ENCODE results near the gene C2orf78.
A peak's percentile ranks its signal among the peaks of the same experiment; 100 is the strongest.
"Not testable (repeated sequence)": the region's sequence is repeated elsewhere in the genome, so short reads cannot be mapped to it uniquely, and the experiment has no call there.

C2orf78 gene

DNA sequence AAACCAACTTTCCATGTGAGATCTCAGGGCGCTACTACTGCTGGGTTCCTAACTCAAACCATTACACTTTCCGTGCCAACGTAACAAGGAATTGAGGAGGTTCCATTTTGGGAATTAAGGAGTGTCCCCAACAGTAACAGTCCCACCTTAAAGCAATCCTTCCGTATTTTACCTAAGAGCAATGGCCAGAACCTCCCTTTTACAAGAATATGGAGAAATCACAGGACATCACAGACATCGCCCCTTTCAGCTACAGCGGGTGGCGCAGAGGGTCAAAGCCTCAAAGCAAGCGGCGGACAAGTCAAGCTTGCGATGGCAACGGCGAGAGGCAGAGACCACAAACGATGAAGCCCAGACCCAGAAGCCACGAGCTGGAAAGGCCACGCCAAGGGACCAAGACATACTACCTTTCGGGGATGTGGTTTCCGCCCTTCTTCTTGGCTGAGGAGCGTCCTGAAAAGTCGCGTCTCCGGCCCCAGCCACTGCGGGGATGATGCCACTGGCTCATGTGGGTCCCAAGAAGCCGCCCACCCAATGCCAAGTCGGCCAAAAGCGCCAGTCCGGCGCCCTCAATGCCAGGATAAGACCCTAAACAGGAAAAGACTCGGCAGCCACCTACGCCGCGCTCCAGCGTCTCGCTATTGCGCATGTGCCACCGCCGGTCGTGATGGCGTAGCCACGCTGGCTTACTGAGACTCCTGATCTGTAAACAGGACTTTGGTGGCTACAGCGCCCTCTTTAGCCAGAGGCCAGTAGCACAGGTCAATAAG, 4.3 kb upstream of the C2orf78 start, which contains the start of gene DUSP11:
Gene DUSP11 (minus strand): TSS at position 637 of the 770 bp plus-strand sequence. CDS start 129 bp downstream, at position 508.
- peak; percentile 89 to 96 (median 93) for DNase-seq

DNA sequence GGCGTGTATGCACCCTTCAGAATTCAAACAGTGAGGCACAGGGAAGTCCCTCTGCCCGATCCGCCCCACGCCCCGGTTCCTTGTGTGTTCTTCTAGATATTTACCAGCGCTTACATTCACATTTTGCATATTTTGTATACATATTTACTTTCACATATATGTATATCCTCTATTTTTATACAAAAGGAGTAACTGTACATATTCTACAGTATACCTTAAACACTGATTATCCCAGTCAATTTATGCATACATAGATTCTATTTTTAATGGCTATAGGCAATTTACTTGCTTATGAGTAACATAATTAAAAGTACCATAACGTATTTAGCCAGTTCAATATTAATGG, 3.8 kb upstream of the C2orf78 start:
- no peak for DNase-seq

DNA sequence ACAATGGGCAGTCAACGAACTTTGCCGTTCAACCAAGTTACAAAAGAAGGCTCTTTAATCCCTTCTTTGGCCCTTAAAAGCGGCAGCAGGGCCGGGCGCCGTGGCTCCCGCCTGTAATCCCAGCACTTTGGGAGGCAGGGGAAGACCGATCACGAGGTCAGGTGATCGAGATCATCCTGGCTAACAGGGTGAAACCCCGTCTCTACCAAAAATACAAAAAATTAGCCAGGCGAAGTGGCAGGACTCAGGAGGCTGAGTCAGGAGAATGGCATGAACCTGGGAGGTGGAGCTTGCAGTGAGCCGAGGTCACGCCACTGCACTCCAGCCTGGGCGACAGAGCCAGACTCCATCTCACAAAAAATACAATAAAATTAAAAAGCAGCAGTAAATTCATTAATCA, 581 bp upstream of the C2orf78 start:
- DNase-seq, result not testable (repeated sequence)

DNA sequence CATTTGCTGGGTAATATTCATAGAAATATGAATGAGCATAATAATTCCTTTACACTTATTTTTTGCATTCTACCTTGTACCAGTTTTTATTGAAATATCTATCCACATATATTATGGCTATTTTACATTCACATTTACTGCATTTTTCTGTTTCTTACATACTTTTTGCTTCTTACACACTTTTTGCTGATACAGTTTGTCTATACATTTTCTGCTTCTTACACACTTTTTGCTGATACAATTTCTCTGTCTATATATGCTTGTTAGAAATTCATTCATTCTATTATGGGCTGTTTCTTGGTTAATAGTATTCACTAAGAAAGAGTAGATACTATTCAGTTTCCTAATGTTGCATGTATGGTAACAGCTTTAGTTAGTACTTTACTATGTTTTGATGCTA, 27.9 kb downstream of the C2orf78 start:
- no peak for DNase-seq

DNA sequence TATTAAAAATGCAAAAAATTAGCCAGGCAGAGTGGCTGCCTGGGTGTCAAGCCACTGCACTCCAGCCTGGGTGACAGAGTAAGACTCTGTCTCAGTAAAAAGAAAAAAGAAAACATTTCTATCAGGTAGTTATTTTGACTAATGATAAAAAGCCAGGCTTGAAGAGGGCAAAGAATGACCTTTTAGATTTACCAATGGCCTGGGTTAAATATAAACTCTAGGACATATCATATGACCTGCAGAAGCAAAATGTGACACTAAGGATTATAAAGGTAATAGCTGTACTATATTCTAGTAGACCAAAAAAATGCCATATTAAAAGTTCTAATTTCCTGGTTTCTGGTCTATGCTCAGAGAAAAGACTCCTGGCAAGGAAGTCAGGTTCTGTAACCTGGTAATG, 28.7 kb downstream of the C2orf78 start:
- no peak for DNase-seq

DNA sequence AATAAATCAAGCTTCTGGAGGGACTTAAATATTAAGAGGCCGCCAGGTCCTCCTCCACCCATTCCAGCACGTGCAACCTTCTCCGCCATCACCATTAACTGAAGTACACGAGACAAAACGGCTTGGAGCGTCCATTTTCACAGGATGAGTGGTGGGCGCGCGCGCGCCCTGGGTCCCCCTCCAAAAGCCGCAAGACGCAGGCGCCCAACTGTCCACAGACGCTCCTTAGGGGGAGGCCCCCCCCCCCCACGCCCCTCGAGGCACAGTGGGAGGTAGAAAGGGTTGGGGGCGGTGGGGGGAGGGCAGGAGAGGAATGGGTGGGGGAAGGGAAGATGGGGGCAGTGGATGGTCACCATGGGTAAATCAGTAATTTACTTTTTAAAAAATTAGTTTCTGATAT, 34.3 kb downstream of the C2orf78 start:
- no peak for DNase-seq

DNA sequence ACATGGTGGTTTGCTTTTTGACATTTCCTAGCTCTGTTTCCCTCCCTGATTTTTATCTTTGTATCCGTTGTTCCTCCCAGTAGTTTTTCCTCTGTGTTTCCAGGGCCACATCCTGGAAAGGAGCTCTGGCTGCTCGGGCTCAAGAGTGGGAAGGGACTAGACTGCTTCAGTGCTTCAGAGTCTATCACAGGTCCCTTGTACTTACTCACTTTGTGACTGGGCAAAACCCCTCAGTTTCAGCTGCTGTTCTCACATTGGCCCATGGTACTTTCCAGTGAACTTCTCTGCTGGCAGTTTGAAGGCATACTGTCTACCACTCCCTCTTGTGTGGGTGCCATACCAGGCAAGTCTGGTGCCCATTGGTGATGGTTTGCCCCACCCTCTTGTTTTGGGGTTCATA, 37.2 kb downstream of the C2orf78 start:
- DNase-seq, result peak in 1 of 5 donors; percentile 53

DNA sequence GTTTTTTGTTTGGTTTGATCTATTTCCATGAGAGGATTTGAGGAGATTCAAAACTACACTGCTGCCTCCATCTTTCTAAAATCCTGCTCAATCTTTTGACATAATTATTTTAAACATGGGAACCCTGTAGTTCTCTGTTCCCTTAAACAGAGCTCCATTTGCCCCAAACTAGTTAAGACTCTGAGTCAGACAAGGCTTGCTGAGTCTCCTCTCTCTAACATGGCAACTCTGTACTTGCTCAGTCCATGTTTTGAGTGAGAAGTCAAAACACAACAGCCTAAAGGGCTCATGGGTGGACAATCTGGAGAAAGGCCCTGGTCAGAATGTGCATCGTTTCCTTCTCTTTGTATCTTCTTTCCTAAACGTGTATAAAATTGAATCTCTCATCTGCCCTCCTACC, 37.7 kb downstream of the C2orf78 start:
- no peak for DNase-seq

DNA sequence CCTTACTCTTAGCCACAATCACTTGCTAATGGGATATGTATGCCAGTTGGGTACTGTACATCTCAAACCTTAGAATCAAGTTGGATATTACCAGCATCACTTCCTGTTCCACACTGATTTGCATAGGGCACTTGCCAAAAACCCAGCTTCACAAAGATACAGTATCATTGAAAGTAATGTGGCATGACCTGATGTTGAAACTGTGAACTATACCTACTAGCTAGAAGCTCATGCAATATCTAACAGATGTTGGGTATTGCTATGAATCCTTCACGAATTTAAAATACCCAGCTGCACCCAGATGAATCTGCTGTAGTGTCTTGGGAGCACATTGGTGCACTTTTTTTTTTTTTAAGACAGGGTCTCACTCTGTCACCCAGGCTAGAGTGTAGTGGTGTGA, 38.3 kb downstream of the C2orf78 start:
- DNase-seq, result peak in 1 of 5 donors; percentile 39

DNA sequence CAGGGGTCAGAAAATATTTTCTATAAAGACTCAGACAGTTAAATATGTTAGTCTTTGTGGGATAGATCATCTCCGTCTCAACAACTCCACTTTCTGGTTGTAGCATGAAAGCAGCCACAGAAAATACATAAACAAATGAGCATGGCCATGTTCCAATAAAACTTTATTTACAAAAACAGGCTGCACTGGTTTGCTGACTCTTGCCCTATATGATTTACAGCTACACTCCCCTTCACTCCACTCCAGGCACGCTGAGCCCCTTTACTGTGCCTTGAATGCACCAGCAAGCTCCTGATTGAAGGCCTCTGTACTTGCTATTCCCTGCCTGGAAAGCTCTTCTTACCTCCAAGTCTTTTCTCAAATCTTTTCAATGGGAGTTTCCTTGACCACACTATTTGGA, 39.0 kb downstream of the C2orf78 start:
- DNase-seq, result no peak

DNA sequence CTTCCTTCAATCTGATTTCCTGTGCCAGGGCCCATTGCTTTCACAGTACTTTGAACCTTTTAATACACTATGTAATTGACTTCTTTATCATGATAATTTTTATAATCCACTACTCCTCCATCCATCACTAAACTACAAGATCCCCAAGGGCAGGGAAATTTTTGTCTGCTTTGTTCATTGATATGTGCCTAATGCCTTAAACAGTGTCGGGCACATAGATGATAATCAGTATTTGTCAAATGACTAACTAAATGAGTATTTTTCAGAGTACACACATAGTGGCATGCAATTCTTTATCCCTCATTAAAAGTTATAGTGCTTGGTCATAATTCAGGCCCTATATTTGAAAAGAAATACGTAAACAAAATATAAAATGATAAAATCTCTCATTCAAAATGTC, 39.4 kb downstream of the C2orf78 start:
- no peak for DNase-seq

DNA sequence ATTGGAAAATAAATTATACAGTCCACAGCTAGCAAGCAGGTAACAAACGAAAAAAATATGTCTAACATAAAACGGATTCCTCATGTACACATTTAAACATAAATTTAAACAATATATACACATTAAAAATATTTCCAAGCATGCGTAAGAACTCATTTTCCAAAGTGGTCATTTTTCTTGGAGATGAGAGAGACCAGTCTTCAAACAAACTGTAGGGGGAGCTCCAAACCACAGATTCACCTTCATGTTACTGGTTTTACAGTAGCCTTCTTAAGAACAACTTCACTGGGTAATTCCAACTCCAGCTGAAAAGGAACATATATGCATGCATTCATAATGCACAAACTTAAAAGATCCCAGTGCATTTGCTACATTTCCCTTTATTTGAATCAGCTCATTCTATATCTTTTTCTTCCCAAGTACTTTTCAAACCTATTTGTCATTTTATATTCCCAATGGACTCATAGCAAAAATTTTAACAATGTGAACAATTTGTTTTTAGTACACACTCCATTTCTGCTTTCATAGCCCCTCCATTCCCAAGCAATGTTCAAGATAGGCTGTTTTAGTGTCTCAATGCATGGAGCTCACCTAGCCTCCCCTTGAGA, 40.0 kb downstream of the C2orf78 start:
- peak in 3 of 5 donors; percentile 21 to 72 (median 41) for DNase-seq

DNA sequence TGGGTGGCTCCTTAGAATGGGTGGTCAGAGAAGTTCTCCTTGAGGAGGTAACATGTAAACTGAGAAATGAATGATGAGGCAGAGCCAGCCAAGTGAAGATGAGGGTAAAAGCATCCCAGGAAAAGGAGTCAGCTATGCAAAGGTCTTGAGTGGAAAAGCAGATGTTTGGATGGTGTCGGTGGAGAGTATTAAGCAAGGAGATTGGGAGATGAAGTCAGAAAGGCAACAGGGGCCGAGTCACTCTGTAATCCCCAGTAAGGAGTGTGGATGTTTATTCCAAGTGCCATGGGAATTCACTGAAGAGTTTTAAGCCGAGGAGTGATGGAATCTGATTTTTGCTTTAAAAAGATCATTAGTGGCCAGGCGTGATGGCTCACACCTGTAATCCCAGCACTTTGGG, 41.4 kb downstream of the C2orf78 start:
- no peak for DNase-seq

DNA sequence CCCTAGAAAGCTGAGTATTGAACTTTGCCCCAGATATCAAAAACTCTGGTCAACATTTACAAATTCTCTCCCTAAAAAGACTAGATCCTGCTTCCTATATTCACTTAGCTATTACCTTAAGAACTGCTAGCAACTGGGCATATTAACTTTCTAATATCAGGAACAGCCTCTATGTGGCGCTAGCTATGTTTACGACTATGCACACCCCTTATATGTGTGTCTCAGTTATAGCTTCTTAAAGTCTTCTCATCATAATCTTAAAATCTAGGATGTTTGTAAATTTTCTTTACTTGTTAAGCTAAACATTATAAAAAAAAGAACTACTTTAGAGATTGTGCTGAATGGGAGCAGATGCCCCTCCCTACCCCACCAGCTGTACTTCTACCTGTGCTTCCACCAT, 43.0 kb downstream of the C2orf78 start:
- DNase-seq, result peak in 1 of 5 donors; percentile 45

DNA sequence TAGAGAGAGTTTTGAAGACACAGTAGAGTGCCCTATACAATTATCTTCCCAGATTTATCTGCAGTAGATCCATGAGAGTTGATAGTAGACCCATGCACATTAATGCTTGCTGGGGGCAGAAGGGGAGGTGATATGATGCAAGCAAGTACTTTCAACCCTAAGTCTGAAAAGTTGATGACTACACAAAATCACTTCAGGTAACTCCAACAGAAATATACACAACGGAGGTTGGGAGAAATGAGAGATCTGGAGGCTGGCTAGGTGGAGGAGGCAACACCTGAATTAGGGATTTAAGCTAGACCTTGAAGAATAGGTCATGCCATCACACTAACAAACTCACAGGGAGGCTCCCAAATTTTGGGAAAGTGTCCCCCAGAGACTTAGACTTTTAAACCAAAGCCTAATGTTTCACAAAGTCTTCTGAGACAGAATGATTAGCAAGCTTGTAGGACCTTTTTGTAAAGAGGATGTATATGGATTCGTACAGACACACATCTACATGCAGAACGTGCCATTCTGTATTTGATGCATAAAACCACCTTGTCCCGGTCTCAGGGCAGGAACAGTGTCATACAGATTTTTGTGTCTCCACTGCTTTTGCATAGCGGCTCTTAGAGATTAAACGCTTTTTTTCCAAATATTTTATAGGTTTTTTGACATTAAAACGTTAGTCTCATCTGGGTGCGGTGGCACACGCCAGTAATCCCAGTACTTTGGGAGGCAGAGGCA, 43.8 kb downstream of the C2orf78 start:
- DNase-seq, result no peak

DNA sequence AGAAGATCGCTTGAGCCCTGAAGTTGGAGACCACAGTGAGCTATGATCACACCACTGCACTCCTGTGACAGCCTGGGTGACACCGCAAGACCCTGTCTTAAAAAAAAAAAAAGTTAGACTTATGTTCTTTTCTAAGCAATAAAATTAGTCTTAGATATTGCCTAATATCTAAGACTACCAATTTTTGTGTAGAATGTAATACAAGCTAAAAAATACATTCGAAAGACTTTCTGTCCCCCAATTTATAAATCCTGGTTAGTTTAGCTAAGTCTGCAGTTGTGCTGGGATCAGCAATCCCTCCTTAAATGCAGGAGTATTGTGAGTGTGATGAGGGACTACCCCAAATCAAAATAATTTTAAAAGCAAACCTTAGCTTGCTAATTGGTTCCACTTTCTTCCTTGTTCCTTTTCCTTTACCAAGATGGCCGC, 44.4 kb downstream of the C2orf78 start:
- no peak for DNase-seq

DNA sequence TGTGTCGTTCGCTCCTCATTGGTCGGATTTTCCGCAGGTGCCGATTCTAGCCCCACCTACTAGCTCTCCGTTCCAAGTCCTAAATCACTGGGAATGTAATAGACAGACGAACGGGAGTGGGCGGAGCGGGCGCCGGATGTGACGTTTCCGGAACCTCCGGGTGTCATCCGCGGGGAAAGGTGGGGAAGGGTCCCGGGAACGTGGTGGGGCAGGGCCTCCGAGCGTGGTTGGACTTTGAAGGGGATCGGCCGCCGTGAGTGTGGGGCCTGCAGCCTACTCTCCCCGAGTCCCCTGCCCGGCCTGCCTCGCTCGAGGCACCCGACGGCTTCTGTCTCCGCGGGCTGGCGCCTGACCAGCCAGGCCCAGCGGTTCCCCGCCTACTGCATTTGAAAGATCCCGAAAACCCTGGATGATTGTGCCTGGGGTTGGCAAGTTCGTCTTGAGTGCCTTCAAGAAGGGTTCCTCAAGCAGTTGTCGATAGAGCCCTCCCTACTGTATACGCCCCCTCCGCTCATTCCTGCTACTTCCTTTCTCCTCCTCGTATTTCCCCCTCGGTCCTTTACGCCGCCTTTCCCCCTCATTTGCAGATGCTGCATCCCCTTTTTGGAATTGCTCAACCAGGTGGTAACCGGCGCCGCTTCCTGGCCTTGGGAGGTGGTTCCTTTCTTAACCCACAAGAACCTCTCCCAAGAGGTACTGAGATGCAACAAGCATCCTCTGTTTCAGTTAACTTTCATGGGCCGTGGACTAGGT, 45.0 kb downstream of the C2orf78 start, which contains the start of gene STAMBP:
Gene STAMBP (plus strand): TSS at position 144 of the 753 bp plus-strand sequence. CDS start 1,896 bp downstream, outside the sequence.
- peak; percentile 80 to 94 (median 90) for DNase-seq

DNA sequence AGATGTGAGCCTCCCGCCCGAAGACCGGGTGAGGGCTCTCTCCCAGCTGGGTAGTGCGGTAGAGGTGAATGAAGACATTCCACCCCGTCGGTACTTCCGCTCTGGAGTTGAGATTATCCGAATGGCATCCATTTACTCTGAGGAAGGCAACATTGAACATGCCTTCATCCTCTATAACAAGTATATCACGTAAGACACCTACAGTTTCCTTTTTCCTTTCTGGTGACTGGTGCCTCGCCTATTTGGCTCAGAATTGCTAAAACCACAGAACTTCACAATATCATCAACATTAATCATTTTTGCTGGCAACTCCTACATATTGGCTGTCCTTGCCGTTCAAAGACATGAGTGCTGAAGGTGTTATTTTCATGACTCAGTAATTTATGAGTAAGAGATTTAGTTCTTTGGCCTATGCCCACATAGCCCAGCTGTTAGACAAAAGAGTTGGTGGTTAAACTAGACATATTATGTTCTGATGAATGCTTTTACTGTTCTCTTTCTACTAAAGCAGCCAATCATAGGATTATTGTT, 47.0 kb downstream of the C2orf78 start:
- DNase-seq, result peak in 1 of 5 donors; percentile 36

DNA sequence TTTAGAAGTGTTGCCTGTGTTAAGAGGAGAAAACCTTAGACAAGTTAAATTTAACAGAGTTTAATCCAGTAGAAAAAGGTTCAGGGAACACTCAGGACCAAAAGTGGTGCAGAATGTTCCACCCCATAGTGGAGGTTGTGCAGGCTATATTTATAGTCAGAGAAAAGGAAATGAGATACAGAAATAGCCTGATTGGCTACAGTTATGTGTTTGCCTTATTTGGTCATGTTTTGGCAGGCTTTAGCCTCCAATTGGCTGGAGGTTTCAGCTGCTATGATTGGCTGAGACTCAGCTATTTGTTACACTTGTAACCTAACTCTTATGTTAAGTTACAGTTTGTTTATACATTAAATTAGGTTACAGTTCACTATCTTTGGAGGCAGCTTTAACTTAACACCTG, 48.9 kb downstream of the C2orf78 start:
- no peak for DNase-seq

DNA sequence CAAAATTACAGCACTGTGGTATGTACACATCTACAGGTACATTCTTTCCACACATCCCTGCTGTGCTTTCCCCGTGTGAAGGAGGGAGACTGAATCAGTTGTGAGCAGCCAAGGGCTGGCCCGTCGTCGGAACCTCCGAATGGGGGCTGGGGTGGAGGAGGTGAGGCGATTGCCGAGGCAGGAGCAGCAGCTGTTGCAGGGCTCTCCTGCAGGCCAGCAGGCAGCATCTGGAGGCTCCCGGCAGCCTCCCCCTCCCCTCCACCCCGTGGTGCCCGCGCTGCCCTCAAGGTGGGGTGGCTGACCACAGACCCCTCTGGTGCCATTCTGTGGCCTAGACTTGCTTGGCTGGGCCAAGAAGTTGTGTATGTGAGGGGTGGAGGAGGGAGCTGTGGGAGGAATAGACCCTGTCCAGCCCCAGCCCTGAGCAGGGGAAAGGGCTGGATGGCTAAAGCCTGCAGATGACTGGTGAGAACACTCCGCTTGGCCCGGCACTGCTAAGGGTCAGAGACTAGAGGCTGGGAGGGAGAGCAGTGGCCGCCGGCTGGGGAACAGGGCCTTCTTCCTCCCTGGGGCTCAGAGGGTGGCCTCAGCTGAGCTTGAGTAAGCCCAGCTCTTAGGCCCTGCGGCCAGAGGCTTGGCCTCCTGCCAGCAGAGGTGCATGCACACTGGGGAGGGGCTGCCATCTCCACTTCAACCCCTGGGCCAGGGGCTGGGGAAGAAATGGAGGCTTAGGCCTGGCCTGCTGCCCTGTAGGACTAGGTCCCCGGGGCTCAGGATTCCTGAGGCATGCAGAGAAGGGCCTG, 52.4 kb downstream of the C2orf78 start:
- no peak for DNase-seq

DNA sequence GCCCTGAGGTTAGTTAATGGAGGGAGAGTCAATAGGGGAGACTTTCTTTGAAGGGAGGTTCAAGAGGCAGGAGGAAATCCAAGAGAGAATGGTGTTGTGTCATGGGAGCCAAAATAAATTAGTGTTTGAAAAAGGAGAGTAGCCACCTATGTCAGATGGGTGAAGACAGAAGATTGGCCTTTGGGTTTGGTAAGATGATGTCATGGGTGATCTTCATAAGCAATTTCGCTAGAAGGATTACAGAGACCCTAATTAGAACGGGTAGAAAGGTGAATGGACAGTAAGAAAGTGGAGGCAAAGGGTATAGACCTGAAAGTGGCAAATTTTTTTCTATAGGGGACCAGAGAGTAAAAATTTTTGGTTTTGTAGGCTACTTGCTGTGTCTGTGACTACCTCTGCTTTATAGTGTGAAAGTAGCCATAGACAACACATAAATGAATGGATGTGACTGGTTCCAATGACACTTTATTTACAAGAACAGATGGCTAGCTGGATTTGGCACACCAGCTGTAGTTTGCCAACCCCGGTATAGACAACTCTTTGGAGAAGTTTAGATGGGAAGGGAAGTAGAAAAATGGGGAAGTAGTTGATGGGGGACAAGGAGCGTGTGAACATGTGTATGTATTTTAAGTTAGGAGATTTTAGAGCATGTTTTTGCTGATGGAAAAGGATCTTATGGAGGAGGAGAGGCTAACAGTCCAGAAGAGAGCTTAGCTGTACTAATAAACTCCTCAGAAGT, 54.0 kb downstream of the C2orf78 start:
- no peak for DNase-seq

All from T-helper 1 cell (primary cell).